A673 (cell line): ENCODE results near the gene MRGPRE.

ENCODE experiments used
- EZH2 ChIP-seq: fragments of 200-600 bp; sonication (generic); IDR thresholded peaks from 2 replicates; pipeline ENCODE4 v1.6.1; 2017; ENCODE audit warnings: borderline replicate concordance, low read depth, mild to moderate bottlenecking, mixed read lengths, antibody characterized with exemption, low read length; ENCODE audit not compliant: poor library complexity, severe bottlenecking
- TF ChIP-seq, protein P1 (sequence below): fragments of 300-800, 200-600 bp; sonication (generic); conservative IDR thresholded peaks from 2 replicates; pipeline ENCODE4 v1.5.1; 2017; ENCODE audit warnings: low read depth, mild to moderate bottlenecking, antibody characterized with exemption, low read length, moderate library complexity, mixed read lengths

DNA sequence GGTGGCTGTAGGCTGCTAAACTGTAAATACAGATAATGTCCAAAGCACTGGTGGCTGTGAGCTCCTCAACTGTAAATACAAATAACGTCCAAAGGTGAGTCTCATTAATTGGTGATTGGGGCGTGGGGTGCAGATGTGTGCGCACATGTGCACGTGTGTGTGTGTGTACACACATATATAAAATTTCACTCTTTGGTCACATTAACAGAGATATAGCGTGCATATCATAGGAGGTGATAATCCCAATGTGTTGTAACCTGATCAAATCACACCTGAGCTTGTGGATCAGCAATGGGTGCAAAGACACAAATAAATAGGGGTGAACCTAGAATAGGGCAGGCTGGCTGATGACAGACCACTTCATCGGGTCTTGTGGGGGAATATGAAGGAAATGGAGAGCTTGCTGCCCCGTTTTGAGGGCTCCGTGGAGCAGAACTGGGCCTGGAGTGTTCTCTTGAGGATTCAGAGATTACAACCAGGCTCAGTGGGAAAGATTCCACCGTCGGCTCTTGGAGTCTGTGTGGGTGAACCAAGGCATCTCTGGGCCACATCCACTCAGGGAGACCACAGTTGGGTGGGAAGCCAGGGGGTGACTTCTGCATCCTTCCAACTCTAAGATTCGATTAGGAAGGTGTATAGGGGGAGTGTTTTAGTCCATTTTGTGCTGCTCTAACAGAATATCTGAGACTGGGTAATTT lies 42.2 kb downstream of the MRGPRE start:
- TF ChIP-seq, protein P1, sequence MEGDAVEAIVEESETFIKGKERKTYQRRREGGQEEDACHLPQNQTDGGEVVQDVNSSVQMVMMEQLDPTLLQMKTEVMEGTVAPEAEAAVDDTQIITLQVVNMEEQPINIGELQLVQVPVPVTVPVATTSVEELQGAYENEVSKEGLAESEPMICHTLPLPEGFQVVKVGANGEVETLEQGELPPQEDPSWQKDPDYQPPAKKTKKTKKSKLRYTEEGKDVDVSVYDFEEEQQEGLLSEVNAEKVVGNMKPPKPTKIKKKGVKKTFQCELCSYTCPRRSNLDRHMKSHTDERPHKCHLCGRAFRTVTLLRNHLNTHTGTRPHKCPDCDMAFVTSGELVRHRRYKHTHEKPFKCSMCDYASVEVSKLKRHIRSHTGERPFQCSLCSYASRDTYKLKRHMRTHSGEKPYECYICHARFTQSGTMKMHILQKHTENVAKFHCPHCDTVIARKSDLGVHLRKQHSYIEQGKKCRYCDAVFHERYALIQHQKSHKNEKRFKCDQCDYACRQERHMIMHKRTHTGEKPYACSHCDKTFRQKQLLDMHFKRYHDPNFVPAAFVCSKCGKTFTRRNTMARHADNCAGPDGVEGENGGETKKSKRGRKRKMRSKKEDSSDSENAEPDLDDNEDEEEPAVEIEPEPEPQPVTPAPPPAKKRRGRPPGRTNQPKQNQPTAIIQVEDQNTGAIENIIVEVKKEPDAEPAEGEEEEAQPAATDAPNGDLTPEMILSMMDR, result no peak
- no peak for TF ChIP-seq EZH2
